ENCODE measurements around the gene PLA2G6. TPM values are rescaled to one million over a fixed set of nuclear protein-coding genes. Genes with fewer than 3 reads are reported as not detected.

Gene PLA2G6
- total and polyA plus RNA-seq, 2 of the 8 experiments (the other 6 are each of a cell fraction or from before 2014, with no cell fraction given) = 13.2 to 21.0 TPM

DNA sequence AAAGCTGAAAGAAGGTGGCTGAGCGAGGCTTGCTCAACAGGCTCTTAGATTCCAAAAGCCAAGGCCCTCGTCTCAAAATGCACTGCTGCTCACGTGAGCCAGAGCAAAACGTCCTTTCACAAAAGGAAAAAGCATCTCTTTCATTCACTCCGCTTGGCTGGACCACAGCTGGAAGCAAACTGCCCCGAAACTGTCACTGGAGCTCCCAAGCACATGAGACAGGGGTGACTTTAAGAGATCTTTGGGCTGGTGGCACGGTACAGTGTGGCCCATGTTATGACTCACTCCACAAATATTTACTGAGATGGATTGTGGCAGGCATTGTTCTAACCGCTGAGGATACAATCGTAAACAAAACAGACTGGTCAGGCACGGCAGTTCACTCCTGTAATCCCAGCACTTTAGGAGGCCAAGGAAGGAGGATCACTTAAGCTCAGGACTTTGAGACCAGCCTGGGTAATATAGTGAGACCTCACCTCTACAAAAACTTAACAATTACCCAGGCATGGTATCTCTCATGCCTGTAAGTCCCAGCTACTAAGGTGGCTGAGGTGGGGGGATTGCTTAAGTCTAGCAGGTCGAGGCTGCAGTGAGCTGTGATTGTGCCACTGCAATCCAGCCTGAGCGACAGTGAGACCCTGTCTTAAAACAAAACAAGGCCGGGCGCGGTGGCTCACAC is 3.6 kb downstream of the PLA2G6 start:
- no peak for DNase-seq (ENCODE audit: low read depth in 1 of 2, low spot score in 2 of 2)
- POLR2A ChIA-PET (ENCODE audit: partially characterized antibody) = interaction anchor here (0.9 to 2.0 kb wide), 4 partner anchors 11 to 27 kb away, joined by 3 to 7 read pairs (median 4); no protein-coding TSS in a partner anchor

More for the DNA sequence above, 3.6 kb downstream of the PLA2G6 start:
- H2BK20ac ChIP-seq (ENCODE audit: low read length) = peak overlapping the region; percentile 9; the same call in 1 of the 2 replicates
- 80% methylated on average over 15 of the region's 15 CpGs; no CpG with 5 or more reads in 1 of the 2 experiments for WGBS, 2 experiments (ENCODE audit: extremely low coverage in 1 of 2, insufficient coverage in 1 of 2, insufficient read length in 1 of 2, insufficient replicate concordance in 2 of 2, low coverage in 1 of 2, low lambda C conversion rate in 2 of 2, missing lambda C conversion rate in 1 of 2)
- H3K4me1 ChIP-seq (replicated peaks in 1 of 4; ENCODE audit: control insufficient read depth in 3 of 4, insufficient read depth in 4 of 4, low read length in 3 of 4) = peaks cover 0 to 13% (median 8%) of the 10 kb centered on the region in 4 experiments; a peak in 6 of 7 replicates
- CTCF ChIA-PET (ENCODE audit: partially characterized antibody) = interaction anchor here (0.6 to 2.2 kb wide), 14 partner anchors 10 to 176 kb away, joined by 3 to 5 read pairs (median 4); no protein-coding TSS in a partner anchor
- H4K8ac ChIP-seq (ENCODE audit: extremely low read depth, insufficient read depth, low read length) = no peak overlapping the region
- no peak overlapping the region for H4K91ac ChIP-seq (replicated peaks; ENCODE audit: insufficient read length, low read length)
- peak overlapping the region; percentile 33 for H3K4ac ChIP-seq (replicated peaks; ENCODE audit: insufficient read length, low read depth, low read length)
- peak overlapping the region in 1 of 2 experiments; percentile 18; a peak in 1 of 4 replicates for H3K4me2 ChIP-seq (ENCODE audit: insufficient read depth in 1 of 2, low read depth in 2 of 2, low read length in 2 of 2)
- H3K56ac ChIP-seq (replicated peaks; ENCODE audit: insufficient read length, low read depth, low read length) = no peak overlapping the region
- H3K18ac ChIP-seq (ENCODE audit: extremely low read depth, low read length) = no peak overlapping the region
- no peak overlapping the region for H3K9ac ChIP-seq (replicated peaks in 1 of 4; ENCODE audit: extremely low read depth in 1 of 4, low read depth in 3 of 4, low read length in 3 of 4)
- no peak overlapping the region for H2BK5ac ChIP-seq (ENCODE audit: low read depth, low read length)
- H2BK12ac ChIP-seq (ENCODE audit: low read depth, low read length) = 0 out of 2 replicates have a peak overlapping the region, but pooled peaks have one; percentile 2
- no peaks in the 10 kb centered on the region for H3K9me3 ChIP-seq (ENCODE audit: insufficient read depth in 2 of 2, low read depth in 1 of 2, low read length in 1 of 2)
- no peak overlapping the region for H3K14ac ChIP-seq (ENCODE audit: insufficient read length)
- H2BK15ac ChIP-seq (ENCODE audit: low read length) = no peak overlapping the region
- H3K36me3 ChIP-seq (ENCODE audit: control insufficient read depth in 2 of 4, insufficient read depth in 4 of 4, low read length in 3 of 4) = no peaks in the 10 kb centered on the region
- H3K79me1 ChIP-seq (ENCODE audit: low read depth, low read length) = no peaks in the 10 kb centered on the region
- H2AFZ ChIP-seq (ENCODE audit: low read length) = no peak overlapping the region
- no peaks in the 10 kb centered on the region for H3K79me2 ChIP-seq (ENCODE audit: control insufficient read depth in 1 of 2, insufficient read depth in 2 of 2, low read length in 2 of 2)
- FAIRE-seq = no peak
- peak overlapping the region; percentile 11 for H2AK5ac ChIP-seq (ENCODE audit: low read depth, low read length)
- H3K27me3 ChIP-seq (replicated peaks in 1 of 4; ENCODE audit: control insufficient read depth in 3 of 4, extremely low read depth in 1 of 4, insufficient read depth in 3 of 4, low read length in 3 of 4) = no peaks in the 10 kb centered on the region
- H3K23me2 ChIP-seq (ENCODE audit: low read depth, low read length) = peaks cover 4% of the 10 kb centered on the region
- H3K23ac ChIP-seq (ENCODE audit: insufficient read length) = no peak overlapping the region
- no peak overlapping the region for H3K27ac ChIP-seq (ENCODE audit: low read depth, low read length)
- no peak overlapping the region for H3K4me3 ChIP-seq (ENCODE audit: extremely low read depth in 1 of 4, insufficient read depth in 2 of 4, low read depth in 3 of 4, low read length in 4 of 4)
- peak overlapping the region; percentile 57 for H2BK120ac ChIP-seq (replicated peaks; ENCODE audit: low read depth, low read length)
- no peak overlapping the region for H4K5ac ChIP-seq (ENCODE audit: insufficient read length, low read depth, low read length)
- no peaks in the 10 kb centered on the region for H4K20me1 ChIP-seq (replicated peaks in 1 of 2; ENCODE audit: control insufficient read depth in 1 of 2, insufficient read depth in 2 of 2, low read length in 2 of 2)
